ENCODE data around the gene CERS4. TPM values are rescaled to one million over a fixed set of nuclear protein-coding genes. Genes with fewer than 3 reads are reported as not detected.

The CERS4 gene
- total RNA-seq, 1 donor from 2014 or later: 20.9 TPM

DNA sequence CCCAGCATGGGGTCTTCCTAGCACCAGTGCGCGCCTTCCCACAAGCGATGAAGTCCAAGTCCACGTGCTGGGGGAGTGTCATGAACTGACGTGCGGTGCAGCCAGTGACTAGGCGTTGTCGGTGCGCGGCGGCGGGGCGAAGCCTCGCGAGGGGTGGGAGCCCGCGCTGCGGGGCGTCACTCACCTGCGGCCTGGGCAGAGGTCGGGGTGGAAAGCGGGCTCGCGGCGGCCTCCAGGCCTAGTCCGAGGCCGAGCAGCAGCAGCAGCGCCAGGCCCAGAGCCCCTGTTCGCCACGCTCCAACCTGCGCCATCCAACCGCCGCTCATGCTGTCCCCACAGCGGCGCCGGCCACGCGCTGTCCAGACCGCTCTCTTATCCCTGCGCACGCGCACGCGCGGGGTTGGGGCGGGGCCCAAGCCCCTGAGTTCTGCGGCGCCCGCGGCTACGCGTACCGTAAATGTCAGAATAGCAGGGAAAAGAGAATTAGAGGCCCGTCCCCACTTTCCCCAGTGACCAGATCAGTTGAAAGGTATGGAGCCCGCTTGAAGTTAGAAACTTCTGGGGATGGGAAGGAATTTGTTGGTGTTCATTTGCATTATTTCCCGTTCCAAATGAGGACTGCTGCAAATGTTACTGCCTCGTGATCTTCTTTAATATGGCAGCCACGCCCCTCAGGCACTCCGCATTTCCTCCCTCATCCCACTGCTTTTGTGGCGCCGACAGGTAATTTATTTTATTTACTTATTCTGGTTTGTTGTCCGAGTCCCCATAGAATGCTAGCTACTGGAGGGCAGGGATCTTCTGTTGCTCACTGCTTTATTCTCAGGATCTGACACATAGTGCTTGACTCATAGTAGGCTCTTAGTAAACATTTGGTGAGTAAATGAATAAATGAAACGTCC, 99.0 kb downstream of the CERS4 start, which contains the start of gene CD320:
TSS of gene CD320 (minus strand) at position 394 of the 902 bp plus-strand sequence. CDS start at position 326, 68 bp downstream.
- ATAC-seq: peak; percentile 96
- intact Hi-C loops (cut with micrococcal nuclease): no loop called here

DNA sequence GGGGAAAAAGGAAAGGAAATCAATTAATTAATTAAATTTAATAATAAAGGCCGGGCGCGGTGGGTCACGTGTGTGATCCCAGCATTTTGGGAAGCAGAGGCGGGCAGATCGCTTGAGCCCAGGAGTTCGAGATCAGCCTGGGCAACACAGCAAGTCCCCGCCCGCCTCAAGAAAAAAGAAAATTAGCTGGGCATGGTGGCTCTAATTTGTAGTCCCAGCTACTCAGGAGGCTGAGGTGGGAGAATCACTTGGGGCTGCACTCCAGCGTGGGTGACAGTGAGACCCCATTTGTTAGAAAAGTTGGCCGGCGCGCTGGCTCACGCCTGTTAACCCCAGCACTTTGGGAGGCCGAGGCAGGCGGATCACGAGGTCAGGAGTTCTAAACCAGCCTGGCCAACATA, 99.7 kb downstream of the CERS4 start:
- no peak for ATAC-seq
- no peak for DNase-seq
- intact Hi-C loops (cut with micrococcal nuclease): no loop called here

More for the DNA sequence above, 99.0 kb downstream of the CERS4 start, which contains the start of gene CD320:
- DNase-seq: peak; percentile 96

DNA sequence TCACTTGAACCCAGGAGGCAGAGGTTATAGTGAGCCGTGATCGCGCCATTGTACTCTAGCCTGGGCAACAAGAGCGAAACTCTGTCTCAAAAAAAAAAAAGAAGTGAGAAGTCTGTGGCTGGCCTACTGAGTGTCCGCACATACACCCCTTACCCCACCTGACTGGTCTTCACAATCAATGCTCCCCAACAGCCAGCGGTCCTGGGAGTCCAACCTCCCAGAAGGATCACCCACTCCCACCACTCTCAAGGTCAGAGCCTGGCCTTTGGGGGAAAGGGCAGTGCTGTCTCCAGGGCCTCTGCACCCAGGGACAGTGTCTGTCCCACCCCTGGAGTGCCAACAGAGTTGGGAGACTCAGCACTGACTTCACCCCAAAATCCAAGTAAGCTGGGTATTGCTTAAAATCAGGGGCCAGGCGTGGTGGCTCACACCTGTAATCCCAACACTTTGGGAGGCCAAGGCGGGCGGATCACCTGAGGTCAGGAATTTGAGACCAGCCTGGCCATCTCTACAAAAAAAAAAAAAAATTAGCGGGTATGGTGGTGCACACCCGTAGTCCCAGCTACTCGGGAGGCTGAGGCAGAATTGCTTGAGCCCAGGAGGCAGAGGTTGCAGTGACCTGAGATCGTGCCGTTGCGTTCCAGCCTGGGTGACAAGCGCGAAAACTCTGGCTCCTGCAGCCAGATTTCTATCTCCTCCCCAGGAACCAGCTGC, 101.3 kb downstream of the CERS4 start:
- intact Hi-C loops (cut with micrococcal nuclease): no loop called here
- ATAC-seq: no peak
- DNase-seq: no peak

DNA sequence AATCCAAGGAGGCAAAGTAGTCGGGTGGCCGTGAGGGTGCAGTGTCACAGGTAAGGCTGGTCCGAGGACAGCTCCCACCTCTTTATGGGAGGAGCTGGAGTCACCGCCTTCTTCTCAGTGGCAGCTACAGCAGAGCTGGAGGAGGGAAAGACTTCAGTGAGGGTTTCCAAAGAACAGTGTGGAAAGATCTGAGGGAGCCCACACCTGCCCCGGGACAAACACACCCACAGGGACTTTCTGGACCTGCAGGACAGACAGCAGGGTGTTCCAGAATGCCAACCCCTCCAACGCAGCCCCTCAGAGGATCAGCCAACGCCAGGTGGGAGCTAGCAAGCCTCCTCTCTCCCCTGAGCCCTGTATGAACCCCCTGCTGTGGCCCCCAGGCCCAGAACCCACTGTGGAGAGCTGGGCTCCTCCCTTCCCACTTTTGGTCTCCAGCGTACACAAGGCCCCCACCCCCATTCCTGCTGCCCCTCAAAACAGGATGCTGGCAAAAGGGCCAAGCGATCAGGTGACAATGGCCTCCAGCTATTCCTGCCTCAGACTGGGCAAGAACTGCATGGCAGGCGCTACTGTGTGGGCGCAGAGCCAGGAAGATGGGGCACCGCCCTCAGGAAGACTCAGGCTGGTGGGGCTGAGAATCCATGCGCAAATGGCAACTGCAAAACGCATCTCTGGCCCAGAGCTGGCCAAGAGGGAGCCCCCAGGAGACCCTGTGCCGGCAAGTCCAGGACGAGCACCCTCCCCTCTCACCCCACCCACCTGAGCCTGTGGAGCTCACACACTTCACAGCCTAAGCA, 102.5 kb downstream of the CERS4 start:
- DNase-seq (peak; percentile 67), ATAC-seq (peak; percentile 15)
- intact Hi-C loops (cut with micrococcal nuclease): no loop called here

Other genes with a start within 250 kb of the CERS4 start
- gene ELAVL1, start 203.7 kb upstream of the CERS4 start, total RNA-seq: 53.3 TPM
- not detected for gene CCL25, start 156.6 kb upstream of the CERS4 start, total RNA-seq
- gene FBN3, start 59.8 kb upstream of the CERS4 start, total RNA-seq: not detected
- gene CD320, start 99.0 kb downstream of the CERS4 start, total RNA-seq: 37.9 TPM
- gene NDUFA7, start 112.0 kb downstream of the CERS4 start, total RNA-seq: 134 TPM
- gene RPS28, start 112.1 kb downstream of the CERS4 start, total RNA-seq: 1,189 TPM
- 22.8 TPM for gene KANK3, start 133.9 kb downstream of the CERS4 start, total RNA-seq
- gene ANGPTL4, start 154.8 kb downstream of the CERS4 start, total RNA-seq: 11.7 TPM
- 162 TPM for gene RAB11B, start 181.0 kb downstream of the CERS4 start, total RNA-seq
- 97.0 TPM for gene MARCHF2, start 203.9 kb downstream of the CERS4 start, total RNA-seq
- 129 TPM for gene HNRNPM, start 235.6 kb downstream of the CERS4 start, total RNA-seq

All from left ventricle myocardium superior (tissue), 1 donor.